DOHH2 (cell line): ENCODE measurements around the gene SPINT2.

Source experiments
- CTCF ChIP-seq: fragments of 200-600 bp; sonication (generic); IDR thresholded peaks from one replicate; pipeline ENCODE4 v1.5.1; 2014; ENCODE audit warnings: antibody characterized with exemption, mild to moderate bottlenecking, low read depth, low read length; ENCODE audit not compliant: poor library complexity, severe bottlenecking
- EZH2phosphoT487 ChIP-seq: fragments of 200-600 bp; sonication (generic); IDR thresholded peaks from 2 replicates; pipeline ENCODE4 v1.6.1; 2017; ENCODE audit warnings: borderline replicate concordance, mild to moderate bottlenecking, antibody characterized with exemption, low read length, moderate library complexity, mixed read lengths

GRCh38 chr19:38336638-38337359 is 72.4 kb downstream of the SPINT2 start:
- no peak for TF ChIP-seq CTCF
- no peak for TF ChIP-seq EZH2phosphoT487
